Hair follicular keratinocyte (primary cell): Measurements from ENCODE around the gene ILF2. TPM values are rescaled to one million over a fixed set of nuclear protein-coding genes. Genes with fewer than 3 reads are reported as not detected.

Experiments used
- total RNA-seq: library from RNA; depleted of rRNA; stranded (reverse); fragments of >200 nt; gene quantifications from 2 replicates; pipeline ENCODE4 v1.2.3, GENCODE V29; 2015

Gene ILF2
- 152 and 287 TPM in 2 replicates for total RNA-seq

GRCh38 chr1:153670859-153671627 is at the start of gene ILF2:
TSS of gene ILF2 (minus strand) at chr1:153670993. CDS start at chr1:153670922, 71 bp downstream.

DNA sequence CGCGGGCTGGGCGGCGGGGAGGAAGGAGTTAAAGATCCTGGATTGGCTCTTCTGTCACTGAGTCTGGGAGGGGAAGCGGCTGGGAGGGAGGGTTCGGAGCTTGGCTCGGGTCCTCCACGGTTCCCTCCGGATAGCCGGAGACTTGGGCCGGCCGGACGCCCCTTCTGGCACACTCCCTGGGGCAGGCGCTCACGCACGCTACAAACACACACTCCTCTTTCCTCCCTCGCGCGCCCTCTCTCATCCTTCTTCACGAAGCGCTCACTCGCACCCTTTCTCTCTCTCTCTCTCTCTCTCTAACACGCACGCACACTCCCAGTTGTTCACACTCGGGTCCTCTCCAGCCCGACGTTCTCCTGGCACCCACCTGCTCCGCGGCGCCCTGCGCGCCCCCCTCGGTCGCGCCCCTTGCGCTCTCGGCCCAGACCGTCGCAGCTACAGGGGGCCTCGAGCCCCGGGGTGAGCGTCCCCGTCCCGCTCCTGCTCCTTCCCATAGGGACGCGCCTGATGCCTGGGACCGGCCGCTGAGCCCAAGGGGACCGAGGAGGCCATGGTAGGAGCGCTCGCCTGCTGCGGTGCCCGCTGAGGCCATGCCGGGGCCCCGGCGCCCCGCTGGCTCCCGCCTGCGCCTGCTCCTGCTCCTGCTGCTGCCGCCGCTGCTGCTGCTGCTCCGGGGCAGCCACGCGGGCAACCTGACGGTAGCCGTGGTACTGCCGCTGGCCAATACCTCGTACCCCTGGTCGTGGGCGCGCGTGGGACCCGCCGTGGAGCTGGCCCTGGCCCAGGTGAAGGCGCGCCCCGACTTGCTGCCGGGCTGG is 7.9 kb upstream of the ILF2 start, which contains the start of gene NPR1:
Gene NPR1, plus strand, starts transcription at position 170 of the 818 bp plus-strand sequence. Its CDS starts 421 bp downstream, at position 591.

DNA sequence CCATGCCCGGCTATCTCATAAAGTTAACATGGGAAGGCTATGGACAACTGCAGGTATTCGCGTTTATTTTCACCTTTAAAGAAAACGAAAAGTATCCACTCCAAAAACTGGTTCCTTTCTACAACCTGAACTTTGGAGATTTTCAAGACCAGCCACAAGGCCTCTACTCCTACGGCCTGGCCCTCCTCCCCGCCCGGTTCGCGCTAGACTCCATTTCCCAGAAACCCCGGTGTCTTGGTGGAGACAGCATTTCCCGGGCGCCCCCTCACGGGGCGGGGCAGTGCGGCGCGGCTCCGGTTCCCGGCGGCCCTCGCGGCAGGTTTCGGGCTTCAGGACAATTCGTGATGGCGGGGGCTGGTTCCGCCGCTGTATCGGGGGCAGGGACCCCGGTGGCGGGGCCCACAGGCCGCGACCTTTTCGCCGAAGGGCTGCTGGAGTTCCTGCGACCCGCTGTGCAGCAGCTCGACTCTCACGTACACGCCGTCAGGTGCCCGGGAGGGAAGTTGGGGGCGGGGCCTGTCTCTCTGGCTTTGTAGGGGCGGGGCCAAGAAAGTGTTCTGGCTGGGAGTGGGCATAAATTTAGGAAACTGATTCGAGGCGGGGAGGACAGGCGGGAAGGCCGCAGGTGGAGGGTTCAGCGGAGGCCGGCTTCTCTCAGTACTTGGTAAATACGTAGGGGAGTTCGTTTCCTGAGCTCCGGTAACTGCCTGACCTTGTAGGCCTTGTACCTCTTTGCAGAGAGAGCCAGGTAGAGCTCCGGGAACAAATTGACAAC is 12.2 kb downstream of the ILF2 start, which contains the start of gene SNAPIN:
Gene SNAPIN, plus strand, starts transcription at position 304 of the 775 bp plus-strand sequence. Its CDS starts 41 bp downstream, at position 345.

GRCh38 chr1:153633754-153634665 is 36.8 kb downstream of the ILF2 start, which contains the start of gene CHTOP:
TSS of gene CHTOP (plus strand) at chr1:153634066. CDS start at chr1:153636589, 2,523 bp downstream.

GRCh38 chr1:153627715-153628626 is 42.8 kb downstream of the ILF2 start, which contains the start of gene S100A1:
TSS of gene S100A1 (plus strand) at chr1:153628434. CDS start at chr1:153630522, 2,088 bp downstream.

GRCh38 chr1:153626904-153627714 is 43.7 kb downstream of the ILF2 start, which contains the start of gene S100A13:
TSS of gene S100A13 (minus strand) at chr1:153627505. CDS start at chr1:153626472, 1,033 bp downstream.

GRCh38 chr1:153616144-153616916 is 54.5 kb downstream of the ILF2 start, which contains the start of gene S100A14:
TSS of gene S100A14 (minus strand) at chr1:153616325. CDS start at chr1:153615858, 467 bp downstream.

DNA sequence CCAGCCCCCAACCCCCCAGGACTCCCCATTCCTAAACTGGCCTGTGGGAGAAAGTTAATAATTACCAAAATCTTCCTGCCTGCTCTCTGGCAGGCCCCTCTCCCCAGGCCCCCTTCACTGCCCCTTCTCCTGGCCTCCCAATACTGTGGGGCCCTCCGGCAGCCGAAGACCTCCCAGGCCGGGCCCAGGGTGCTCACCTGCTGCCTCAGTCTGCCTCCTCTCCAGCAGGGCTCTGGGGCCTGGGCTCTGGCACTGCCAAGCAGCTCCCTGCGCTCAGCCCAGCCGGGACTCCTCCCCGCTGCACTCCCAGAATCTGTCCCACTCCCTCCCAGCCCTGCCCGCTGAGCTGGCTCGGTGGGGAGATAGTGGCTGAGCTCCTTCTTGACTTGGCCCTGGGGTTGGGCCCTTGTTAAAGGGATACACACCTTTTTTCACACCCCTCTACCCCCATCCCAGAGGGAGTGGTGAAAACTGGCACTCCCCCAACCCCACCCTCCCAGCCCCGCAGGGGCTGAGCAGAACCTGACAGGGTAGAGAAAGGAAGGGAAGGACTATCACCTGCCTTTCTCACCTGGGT is 58.0 kb downstream of the ILF2 start, which contains the start of gene S100A16:
Gene S100A16, minus strand, starts transcription at position 383 of the 577 bp plus-strand sequence. CDS start 4,986 bp downstream, outside the sequence.

Other genes with a start within 250 kb of the ILF2 start
- gene S100A7, start 210.3 kb downstream of the ILF2 start, total RNA-seq, result 5.2 and 13.3 TPM in 2 replicates
- 1,494 and 3,100 TPM in 2 replicates for gene S100A6, start 135.0 kb downstream of the ILF2 start, total RNA-seq
- gene S100A5, start 130.1 kb downstream of the ILF2 start, total RNA-seq, result not detected in 2 replicates
- 5.7 and 25.3 TPM in 2 replicates for gene S100A4, start 125.2 kb downstream of the ILF2 start, total RNA-seq
- gene S100A3, start 121.7 kb downstream of the ILF2 start, total RNA-seq, result 7.7 and 12.7 TPM in 2 replicates
- gene S100A2, start 105.1 kb downstream of the ILF2 start, total RNA-seq, result 7,785 and 8,615 TPM in 2 replicates
- 1,743 and 1,927 TPM in 2 replicates for gene S100A16, start 57.9 kb downstream of the ILF2 start, total RNA-seq
- gene S100A14, start 54.7 kb downstream of the ILF2 start, total RNA-seq, result 1,521 and 2,019 TPM in 2 replicates
- 180 and 189 TPM in 2 replicates for gene S100A13, start 43.5 kb downstream of the ILF2 start, total RNA-seq
- not detected in 2 replicates for gene S100A1, start 42.6 kb downstream of the ILF2 start, total RNA-seq
- gene CHTOP, start 36.9 kb downstream of the ILF2 start, total RNA-seq, result 36.5 and 57.2 TPM in 2 replicates
- 40.9 and 53.2 TPM in 2 replicates for gene SNAPIN, start 12.3 kb downstream of the ILF2 start, total RNA-seq
- gene NPR1, start 7.7 kb upstream of the ILF2 start, total RNA-seq, result 0.08 TPM in 1 of 2 replicates, not detected in the other
- 18.7 and 26.2 TPM in 2 replicates for gene INTS3, start 57.1 kb upstream of the ILF2 start, total RNA-seq
- gene SLC27A3, start 104.4 kb upstream of the ILF2 start, total RNA-seq, result 7.3 and 8.2 TPM in 2 replicates